ENCODE results near the gene PDGFC.
A peak's percentile ranks its signal among the peaks of the same experiment; 100 is the strongest.

PDGFC gene

DNA sequence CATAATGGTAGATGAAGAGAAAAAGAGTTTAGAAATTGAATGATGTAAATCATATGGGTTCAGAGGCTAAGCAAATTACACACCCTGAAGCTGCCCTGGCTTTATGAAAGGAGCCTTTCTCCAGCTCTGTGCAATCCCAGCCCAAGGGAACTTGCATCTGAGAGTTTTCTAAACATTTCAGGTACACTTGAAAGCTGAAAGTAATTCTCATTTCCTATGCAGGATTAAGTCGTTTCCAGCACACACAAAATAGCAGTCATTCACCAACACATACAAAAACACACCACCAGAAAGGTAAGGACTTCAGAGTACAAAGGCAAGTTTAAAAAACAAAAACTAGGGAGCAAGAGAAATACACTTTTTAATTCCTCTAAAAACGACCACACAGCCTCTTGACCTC lies 1.7 kb downstream of the PDGFC start:
- H3K4me3 ChIP-seq (replicated peaks; ENCODE audit: low read depth, low read length) = peak overlapping the region; percentile 72
- no peak for DNase-seq (ENCODE audit: extremely low read depth, low read depth)
- TF ChIP-seq, protein P1, sequence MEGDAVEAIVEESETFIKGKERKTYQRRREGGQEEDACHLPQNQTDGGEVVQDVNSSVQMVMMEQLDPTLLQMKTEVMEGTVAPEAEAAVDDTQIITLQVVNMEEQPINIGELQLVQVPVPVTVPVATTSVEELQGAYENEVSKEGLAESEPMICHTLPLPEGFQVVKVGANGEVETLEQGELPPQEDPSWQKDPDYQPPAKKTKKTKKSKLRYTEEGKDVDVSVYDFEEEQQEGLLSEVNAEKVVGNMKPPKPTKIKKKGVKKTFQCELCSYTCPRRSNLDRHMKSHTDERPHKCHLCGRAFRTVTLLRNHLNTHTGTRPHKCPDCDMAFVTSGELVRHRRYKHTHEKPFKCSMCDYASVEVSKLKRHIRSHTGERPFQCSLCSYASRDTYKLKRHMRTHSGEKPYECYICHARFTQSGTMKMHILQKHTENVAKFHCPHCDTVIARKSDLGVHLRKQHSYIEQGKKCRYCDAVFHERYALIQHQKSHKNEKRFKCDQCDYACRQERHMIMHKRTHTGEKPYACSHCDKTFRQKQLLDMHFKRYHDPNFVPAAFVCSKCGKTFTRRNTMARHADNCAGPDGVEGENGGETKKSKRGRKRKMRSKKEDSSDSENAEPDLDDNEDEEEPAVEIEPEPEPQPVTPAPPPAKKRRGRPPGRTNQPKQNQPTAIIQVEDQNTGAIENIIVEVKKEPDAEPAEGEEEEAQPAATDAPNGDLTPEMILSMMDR (IDR thresholded peaks at IDR 0.05; ENCODE audit: low read depth, low read length, missing control alignments) = no peak

DNA sequence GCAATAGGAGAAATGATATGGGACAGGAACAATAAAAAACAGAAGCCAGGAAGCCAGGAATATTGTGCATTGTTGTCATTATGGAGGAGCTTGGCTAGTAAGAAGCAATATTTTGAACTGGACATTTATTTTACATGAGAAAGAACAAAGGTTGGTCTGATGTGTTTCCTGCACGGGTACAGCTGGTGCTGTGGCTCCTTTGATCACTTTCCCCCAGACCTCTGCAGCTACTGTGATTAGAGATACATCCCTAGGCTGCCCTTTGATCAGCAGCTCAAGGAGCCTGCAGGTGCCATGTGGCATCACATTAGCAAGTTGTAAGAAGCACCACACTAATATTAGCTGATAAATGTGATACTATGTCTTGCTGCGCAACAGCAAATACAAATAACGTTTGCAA lies 2.5 kb downstream of the PDGFC start:
- no peak for DNase-seq (ENCODE audit: extremely low read depth, low read depth)
- TF ChIP-seq, protein P1 (IDR thresholded peaks at IDR 0.05; ENCODE audit: low read depth, low read length, missing control alignments) = no peak
- peak overlapping the region; percentile 72 for H3K4me3 ChIP-seq (replicated peaks; ENCODE audit: low read depth, low read length)

DNA sequence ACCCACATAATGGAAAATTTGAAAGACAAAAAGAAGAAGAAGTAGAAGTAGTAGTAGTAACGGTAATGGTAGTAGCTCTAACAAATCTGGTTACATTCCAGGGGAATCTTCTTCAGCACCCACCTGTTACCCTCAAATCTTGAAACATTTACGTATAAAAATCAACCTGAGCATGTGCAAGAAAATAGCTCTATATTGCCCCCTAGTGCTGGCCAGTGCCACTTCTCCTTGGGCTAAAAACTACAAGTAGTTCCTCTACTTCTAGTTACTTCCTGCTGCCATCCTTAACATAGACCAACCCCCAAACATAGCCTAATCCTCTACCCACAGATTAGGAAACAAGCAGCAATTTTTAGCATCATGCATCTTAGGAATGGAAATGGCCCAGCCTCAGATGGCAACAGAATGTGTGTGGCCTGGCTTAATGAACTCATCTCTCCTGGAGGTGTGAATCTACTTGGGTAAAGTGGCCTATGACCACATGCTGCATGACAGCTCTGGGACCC lies 3.1 kb downstream of the PDGFC start:
- TF ChIP-seq, protein P1 (IDR thresholded peaks at IDR 0.05; ENCODE audit: low read depth, low read length, missing control alignments) = peak; percentile 78
- DNase-seq (ENCODE audit: extremely low read depth, low read depth) = peak; percentile 77
- H3K4me3 ChIP-seq (replicated peaks; ENCODE audit: low read depth, low read length) = peak overlapping the region; percentile 72

DNA sequence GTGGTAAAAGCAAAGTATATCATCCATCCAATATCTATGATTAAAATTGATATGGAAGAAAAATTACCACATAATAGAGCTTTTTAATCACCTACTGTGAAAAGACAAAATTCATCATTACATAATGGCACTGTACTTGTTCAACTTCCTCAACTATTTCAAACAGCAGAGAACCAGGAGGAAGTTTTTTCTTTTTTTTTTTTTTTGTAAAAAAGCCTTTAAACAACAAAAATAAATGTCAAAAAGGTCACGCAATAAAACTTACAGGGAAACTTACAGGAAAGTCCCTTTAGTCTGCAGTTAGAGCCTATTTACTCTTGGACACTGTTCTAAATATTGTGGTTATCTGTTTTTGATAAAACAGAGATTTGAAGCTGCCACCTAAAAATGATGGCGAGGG lies 4.8 kb downstream of the PDGFC start:
- no peak overlapping the region for H3K4me3 ChIP-seq (replicated peaks; ENCODE audit: low read depth, low read length)
- DNase-seq (ENCODE audit: extremely low read depth, low read depth) = no peak
- TF ChIP-seq, protein P1 (IDR thresholded peaks at IDR 0.05; ENCODE audit: low read depth, low read length, missing control alignments) = no peak

DNA sequence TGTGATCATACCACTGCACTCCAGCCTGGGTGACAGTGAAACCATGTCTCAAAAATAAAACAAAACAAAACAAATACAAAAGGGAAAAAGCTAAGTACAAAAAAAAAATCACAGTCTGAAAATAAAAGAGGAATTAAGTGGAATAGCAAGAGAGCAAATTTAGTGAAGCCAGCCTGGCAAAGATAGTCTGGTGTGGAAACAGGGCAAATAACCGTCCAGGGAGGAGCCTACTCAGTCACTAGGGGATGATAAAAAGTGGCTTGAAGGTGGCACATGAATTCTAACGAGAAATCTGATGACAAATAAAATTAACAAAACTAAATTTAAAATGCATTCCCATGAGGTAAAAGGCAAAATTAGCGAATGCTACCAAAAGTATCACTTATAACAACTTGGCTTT lies 8.2 kb downstream of the PDGFC start:
- TF ChIP-seq, protein P1 (IDR thresholded peaks at IDR 0.05; ENCODE audit: low read depth, low read length, missing control alignments) = no peak
- H3K4me3 ChIP-seq (replicated peaks; ENCODE audit: low read depth, low read length) = no peak overlapping the region
- no peak for DNase-seq (ENCODE audit: extremely low read depth, low read depth)

DNA sequence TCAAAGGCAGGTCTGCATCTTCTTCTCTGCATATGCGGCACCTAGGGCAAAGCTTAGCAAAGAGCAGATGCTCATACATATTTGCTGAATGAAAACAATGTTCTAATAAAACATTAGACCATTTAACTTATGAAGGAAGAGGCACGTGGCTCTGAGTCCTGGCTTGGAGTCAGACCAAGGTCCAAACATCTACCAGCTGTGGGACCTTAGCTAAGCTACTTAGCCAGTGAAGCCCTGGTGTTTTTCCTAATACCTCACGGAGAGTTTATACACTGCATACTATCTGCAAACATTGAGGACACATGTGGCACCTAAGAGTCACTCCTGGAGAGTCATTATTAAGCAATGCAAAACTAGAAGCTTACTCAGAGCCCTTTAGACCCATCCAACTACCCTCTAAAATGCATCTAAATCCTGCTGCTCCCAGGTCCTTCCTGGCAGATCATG lies 9.0 kb downstream of the PDGFC start:
- peak; percentile 95 for DNase-seq (ENCODE audit: extremely low read depth, low read depth)

More for the DNA sequence above, 9.0 kb downstream of the PDGFC start:
- no peak overlapping the region for H3K4me3 ChIP-seq (replicated peaks; ENCODE audit: low read depth, low read length)
- TF ChIP-seq, protein P1 (IDR thresholded peaks at IDR 0.05; ENCODE audit: low read depth, low read length, missing control alignments) = no peak

Data from HFF-Myc (cell line).